ENCODE measurements around the gene KIFC1.

Gene KIFC1

DNA sequence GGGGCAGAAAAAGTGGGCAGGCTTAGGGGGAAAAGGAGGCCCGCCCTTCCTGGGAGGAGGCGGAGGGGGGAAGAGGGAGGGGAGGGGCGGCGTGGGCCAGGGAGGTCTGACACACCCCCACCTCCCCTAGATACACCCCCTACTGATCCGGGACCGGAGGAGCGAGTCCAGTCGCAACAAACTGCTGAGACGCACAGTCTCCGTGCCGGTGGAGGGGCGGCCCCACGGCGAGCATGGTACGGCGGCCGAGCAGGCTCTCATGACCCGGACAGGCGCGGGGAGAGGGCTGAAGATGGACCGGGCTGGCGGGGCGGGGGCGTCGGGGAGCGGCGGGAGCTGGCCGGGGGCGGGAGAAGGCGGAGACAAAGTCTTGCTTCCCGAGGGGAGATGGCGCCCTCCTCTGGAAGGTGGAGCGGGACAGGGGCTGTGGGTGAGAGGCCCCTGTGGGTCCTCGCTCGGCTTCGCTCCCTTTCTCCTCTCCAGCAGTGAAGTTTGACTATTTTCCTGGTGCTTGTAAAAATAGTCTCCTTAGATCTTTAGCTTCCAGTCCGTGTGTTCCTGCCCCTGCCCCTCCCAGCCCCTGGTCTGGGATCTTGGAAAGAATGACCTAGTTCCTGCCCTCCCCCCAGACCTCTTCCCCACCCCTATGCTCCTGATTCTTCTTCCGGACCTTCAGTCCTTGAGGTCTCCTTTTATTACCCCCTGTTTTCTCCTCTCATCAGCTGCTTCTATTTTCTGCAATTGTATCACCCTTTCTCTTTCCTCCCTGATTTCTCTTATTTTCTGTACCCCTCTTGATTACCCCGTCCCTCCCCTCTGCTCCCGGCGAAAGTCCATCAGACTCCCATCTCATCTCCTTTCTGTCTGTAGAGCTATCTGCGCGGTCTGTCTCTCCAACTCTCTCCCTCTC is 34.3 kb downstream of the KIFC1 start:
- DNase-seq (ENCODE audit: low read depth): peak; percentile 84

DNA sequence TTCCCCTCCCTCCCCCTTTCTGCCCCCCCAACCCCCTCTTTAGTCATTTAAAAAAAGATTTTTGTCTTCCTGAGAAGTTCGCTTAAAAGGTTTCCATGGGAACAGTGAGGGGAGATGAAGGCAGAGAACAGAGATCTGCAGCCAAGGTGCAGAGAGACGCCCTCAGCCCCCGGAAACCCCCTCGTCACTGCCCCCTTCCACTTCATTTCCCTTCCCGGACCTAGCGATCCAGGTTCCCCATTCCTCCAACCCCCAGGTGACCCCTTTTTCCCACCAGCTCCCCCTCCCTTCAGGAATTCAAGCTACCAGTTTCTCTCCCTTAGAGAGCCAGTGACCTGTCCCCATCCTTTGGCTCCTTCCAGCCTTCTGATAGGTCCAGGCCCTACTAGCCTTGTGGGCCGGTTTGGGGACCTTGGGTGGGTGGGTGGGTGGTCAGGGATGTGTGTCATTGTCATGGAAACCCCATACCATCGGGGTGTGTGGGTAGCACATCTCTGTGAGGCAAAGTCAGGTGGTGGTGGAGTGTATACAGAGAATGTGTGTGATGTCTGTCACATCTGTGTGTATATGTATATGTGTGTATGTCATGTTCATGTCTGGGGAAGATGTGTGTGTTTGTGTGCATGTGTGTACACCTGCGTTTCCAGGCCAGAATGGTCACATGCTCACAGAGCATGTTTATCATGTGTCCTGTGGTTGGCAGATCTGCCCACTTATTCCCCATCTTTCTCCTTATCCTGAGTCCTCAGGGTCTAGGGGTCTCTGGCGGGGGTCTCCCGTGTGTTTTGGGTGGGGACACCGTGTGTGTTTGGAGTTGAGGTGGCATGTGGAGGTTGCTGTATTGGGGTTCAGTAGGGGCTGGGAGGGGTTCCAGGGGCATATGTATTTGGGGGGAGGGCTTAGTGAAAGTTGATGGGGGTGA is 35.2 kb downstream of the KIFC1 start:
- DNase-seq (ENCODE audit: low read depth): no peak

GRCh38 chr6:33427585-33428223 is 36.1 kb downstream of the KIFC1 start:
- DNase-seq (ENCODE audit: low read depth): peak; percentile 39

DNA sequence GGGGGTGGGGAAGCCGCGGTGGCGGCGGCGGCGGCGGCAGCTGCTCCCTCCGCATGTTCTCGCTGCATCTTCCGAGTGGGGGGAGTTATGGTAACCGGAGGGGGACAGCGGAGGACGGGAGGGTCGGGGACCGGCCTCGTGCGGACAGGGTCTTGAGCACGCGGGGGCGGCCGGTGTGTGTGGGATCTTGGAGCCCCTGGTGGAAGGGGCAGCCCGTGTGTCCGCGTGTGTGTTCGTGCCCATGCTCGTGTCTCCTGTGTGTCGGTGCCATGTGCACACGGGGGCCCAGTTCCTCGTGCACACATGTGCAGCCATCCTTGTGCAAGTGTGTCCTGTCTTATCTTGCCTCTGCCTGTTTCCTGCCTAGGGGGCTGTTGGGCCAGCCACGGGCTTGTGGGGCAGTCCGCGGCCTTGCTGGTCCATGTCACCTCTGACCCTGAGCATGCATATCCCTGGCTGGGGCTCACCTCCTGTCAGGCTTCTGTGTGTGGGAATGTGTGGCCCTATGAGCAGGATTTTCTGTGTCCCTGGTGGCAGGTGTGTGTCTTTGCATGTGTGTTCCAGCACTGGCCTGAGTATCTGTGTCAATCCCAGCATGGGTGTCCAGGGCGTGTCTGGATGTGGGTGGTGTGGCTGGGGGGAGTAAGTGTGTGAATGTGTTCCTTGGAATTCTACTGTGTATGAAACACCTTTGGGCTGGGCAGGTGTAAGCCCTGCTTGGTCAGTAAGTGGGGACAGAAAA is 36.8 kb downstream of the KIFC1 start:
- peak; percentile 42 for DNase-seq (ENCODE audit: low read depth)

GRCh38 chr6:33428966-33429749 is 37.5 kb downstream of the KIFC1 start:
- no peak for DNase-seq (ENCODE audit: low read depth)

DNA sequence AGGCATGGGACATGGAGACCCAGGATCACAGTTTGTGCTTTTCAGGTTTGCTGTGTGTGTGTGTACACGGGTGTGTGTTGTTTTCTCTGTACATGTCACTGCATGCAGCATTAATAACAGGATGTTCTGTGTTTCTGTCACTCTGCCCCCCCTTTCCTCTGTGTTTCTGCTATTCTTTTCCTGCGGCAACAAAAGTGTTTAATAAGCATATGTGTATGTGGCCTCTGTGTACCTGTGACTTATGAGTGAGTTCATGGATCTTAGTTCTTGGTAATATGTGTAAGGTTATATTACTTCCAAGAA is 38.1 kb downstream of the KIFC1 start:
- no peak for DNase-seq (ENCODE audit: low read depth)

DNA sequence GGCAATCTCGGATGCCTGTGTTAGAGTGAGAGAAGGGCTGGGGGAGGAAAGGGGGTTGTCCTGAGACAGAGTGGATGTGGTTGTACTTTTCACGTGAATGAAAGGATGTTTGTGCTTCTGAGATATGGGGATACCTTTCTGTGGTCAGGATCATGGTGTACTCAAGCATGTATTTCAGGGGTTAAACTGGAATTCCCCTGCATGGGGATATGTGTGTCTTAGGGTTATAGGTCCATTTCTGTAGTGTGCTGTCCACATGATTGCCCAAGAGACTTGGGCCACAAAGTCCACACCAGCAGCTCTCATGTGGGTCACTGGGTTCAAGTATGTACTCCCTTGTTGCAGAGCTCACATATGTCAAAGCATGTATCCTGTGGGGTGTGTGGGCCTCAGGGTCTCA is 38.7 kb downstream of the KIFC1 start:
- no peak for DNase-seq (ENCODE audit: low read depth)

DNA sequence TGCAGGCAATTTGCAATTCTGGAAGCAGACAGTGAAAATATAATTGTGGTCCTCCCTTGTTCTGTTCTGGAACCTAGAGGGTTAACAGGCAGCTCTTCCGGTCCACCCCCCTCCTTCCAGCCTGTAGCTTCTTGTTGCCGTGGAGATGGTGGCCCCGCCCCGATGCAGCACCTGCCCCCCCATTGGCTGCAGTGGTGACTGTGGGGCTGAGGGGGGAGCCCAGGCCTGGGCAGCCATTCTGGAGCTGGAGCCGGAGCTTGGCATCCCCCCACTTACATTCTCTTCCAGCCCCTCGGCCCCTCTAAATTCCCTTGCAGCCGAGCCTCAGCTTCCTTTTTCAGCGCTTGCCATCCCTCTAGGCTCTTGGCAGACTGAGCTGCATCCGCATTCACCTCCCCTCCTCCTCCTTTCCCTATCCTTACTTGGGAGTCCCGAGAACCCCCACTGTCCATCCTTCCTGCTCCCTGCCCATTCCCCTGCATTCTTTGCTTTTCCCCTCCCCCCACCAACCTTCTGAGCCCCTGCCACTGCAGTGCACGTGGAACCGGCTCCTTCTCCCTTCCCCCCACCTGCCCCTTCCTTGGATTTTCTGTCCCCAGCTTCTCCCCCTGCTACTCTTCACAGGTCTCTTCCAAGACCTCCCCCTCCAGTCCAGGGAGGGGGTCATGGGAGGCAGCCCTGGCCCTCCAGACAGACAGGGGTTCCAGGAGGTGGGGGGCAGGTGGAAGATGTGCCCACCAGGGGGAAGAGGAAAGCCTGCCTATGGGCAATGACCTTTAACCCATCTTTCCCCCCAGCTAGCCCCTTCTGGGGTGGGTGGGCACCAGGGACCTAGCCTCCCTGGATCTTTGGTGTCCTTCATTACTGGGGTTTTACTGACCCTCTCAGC is 39.6 kb downstream of the KIFC1 start:
- DNase-seq (ENCODE audit: low read depth): peak; percentile 76

DNA sequence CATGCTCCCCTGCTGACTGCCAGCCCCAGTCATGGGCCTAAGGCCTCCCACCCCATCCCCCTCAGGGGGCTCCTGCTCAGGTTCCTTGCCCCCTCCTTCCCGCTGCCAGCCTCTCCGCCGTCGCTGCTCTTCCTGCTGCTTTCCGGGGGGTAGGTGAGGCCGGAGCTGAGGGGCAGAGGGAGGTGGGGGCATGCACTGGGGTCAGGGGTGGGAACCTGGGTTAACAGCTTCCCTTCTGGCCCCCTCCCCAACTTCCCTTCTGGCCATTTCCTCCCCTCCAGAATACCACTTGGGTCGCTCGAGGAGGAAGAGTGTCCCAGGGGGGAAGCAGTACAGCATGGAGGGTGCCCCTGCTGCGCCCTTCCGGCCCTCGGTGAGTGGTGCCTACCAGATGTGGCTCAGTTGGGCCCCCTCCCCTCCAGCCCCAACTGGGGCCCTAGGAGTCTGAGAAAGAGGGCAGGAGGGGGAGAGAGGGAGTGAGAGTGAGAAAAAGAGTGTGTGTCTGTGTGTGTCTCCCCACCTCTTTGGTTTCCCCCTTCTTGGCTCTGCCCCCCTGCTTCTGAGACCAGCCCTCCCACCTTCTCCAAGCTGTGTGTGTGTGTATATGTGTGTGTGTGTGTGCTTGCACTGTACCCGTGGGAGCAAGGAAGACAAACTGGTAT is 40.4 kb downstream of the KIFC1 start:
- no peak for DNase-seq (ENCODE audit: low read depth)

DNA sequence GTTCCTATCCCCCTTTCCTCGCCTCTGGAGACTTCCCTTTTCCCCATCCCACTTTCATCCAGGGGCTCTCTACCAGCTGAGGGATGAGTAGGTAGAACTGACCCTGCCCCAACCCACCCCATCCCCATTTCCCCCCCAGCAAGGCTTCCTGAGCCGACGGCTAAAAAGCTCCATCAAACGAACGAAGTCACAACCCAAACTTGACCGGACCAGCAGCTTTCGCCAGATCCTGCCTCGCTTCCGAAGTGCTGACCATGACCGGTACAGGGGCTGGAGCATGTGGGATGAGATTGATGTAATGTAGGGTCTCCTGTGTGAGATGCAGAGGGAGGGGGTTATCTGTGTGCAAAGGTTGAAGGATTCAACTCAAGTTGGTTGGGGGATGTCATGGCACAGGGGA is 40.9 kb downstream of the KIFC1 start:
- no peak for DNase-seq (ENCODE audit: low read depth)

DNA sequence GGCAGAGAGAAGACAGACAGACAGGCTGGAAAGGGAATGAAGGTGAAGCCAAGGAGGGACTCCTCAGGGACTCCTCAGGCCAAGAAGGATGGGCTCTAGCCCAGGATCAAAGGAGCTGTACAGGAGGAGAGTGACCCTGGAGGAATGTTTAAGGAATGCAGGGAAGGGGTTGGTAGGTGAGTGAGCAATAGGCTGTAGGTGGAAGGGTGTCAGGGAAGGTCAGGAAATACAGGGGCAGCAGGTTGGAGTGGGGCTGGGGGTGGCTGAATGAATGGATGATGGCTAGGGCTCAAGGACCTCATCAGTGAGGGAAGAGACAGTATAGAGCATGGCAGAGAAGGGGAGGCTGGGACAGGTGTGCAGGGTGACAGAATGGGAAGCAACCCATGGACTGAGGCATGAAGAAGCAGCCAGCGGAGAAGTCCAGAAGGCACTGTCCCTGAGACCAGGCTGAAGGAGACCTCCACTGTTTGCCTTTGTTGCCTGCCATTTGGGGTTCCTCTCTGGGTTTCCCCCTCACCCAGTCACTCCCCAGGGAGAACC is 41.4 kb downstream of the KIFC1 start:
- no peak for DNase-seq (ENCODE audit: low read depth)

GRCh38 chr6:33433544-33434191 is 42.0 kb downstream of the KIFC1 start:
- DNase-seq (ENCODE audit: low read depth): peak; percentile 40

DNA sequence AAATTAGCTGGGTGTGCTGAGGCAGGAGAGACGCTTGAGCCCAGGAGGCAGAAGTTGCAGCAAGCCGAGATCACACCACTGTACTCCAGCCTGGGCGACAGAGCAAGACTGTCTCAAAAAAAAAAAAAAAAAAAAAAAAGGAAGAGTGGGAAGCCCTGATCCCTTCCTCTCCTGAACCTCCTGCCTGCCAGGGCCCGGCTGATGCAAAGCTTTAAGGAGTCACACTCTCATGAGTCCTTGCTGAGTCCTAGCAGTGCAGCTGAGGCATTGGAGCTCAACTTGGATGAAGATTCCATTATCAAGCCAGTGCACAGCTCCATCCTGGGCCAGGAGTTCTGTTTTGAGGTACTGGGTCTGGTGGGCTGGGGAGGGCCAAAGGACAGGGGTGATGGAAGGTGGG is 43.3 kb downstream of the KIFC1 start:
- no peak for DNase-seq (ENCODE audit: low read depth)

DNA sequence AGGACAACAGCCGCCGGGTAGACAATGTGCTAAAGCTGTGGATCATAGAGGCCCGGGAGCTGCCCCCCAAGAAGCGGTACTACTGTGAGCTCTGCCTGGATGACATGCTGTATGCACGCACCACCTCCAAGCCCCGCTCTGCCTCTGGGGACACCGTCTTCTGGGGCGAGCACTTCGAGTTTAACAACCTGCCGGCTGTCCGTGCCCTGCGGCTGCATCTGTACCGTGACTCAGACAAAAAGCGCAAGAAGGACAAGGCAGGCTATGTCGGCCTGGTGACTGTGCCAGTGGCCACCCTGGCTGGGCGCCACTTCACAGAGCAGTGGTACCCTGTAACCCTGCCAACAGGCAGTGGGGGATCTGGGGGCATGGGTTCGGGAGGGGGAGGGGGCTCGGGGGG is 46.0 kb downstream of the KIFC1 start:
- no peak for DNase-seq (ENCODE audit: low read depth)

DNA sequence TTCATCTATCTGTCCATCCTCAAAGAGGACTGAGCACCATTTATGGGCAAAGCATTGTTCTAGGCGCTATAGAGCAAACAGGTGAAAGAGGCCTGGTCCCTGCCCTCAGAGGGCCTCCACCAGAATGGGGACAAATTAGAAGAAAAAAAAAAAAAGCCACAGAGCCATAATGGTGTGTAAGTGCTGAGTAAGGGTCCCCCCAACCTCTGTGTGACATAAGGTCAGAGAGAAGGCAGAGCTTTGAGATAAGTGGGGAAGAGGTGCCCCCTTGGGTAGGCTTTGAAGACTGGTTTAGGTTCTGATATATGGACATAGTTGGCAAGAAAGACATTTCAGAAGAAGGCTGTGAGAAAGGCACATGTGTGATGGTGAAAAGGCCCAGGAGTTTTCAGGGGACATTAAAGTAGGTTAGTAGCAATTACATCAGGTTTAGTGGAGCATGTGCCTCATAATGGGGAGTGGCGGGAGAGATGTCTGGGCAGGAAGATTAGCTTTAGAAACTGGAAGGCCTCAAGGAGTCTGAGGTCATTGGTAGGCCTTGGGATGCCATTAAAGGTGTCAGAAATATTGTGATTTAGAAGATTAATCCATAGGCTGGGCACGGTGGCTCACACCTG is 47.5 kb downstream of the KIFC1 start:
- no peak for DNase-seq (ENCODE audit: low read depth)

- no peak for DNase-seq (ENCODE audit: low read depth)
Measured at GRCh38 chr6:33439956-33440648, 48.5 kb downstream of the KIFC1 start.

GRCh38 chr6:33440649-33441309 is 49.2 kb downstream of the KIFC1 start:
- no peak for DNase-seq (ENCODE audit: low read depth)

Measured in EH (cell line).